Prostate gland (tissue), 2 donors: ENCODE measurements around the gene ERP27. TPM values are rescaled to one million over a fixed set of nuclear protein-coding genes. Genes with fewer than 3 reads are reported as not detected.

ENCODE experiments used
- DNase-seq: peaks from one replicate; pipeline ENCODE4 v3.0.0-alpha.2; 2019; ENCODE audit warnings: low spot score
- H3K27ac ChIP-seq, 2 donors: fragments of 200-600 bp; sonication (generic); 2 replicates each; pipeline ENCODE4 v1.5.1; 2017 to 2019
- H3K27me3 ChIP-seq: fragments of 200-600 bp; sonication (generic); replicated peaks from 2 replicates; pipeline ENCODE4 v1.5.1; 2019; ENCODE audit not compliant: insufficient read depth
- H3K36me3 ChIP-seq, 2 donors: fragments of 200-600 bp; sonication (generic); 1 replicate in 1 of 2; 2 replicates in 1 of 2; pipeline versions ENCODE4 v1.5.1 to v1.8.1; 2017 to 2019
- H3K4me1 ChIP-seq: fragments of 200-600 bp; sonication (generic); replicated peaks from 2 replicates; pipeline ENCODE4 v1.5.1; 2019
- H3K4me3 ChIP-seq, 2 donors: fragments of 200-600 bp; sonication (generic); 2 replicates each; pipeline ENCODE4 v1.5.1; 2017 to 2019
- H3K9me3 ChIP-seq: fragments of 200-600 bp; sonication (generic); 2 replicates; pipeline ENCODE4 v1.5.1; 2017
- POLR2A ChIP-seq: fragments of 450-650 bp; IDR thresholded peaks from one replicate; pipeline ENCODE4 v1.6.1; 2016; ENCODE audit warnings: antibody characterized with exemption, mild to moderate bottlenecking
- POLR2AphosphoS5 ChIP-seq: sonication (generic); formaldehyde crosslinking; IDR thresholded peaks from one replicate; pipeline ENCODE4 v1.6.1; 2017; ENCODE audit warnings: antibody characterized with exemption
- WGBS: methylation state at CpG from one replicate; pipeline ENCODE4 v1.1.5; 2018; 5-methylcytosine and 5-hydroxymethylcytosine counted together
- intact Hi-C: fragments of 100-400 bp; cut with DNase I; formaldehyde crosslinking; loops from one replicate; pipeline ENCODE4 v1.14.2; 2022
- total RNA-seq, 2 donors: library from RNA; depleted of rRNA; stranded (reverse); fragments of >200 nt; gene quantifications; one replicate each; pipeline ENCODE4 v1.1.0, GENCODE V29; 2016
- TF ChIP-seq, protein P1 (sequence below), 4 experiments: fragments of 200-600 bp in 2 of 4; fragments of 450-650 bp in 2 of 4; sonication (generic) in 2 of 4; IDR thresholded peaks; 1 replicate in 3 of 4; 2 replicates in 1 of 4; pipeline ENCODE4 v1.5.1; 2016 to 2019; ENCODE audit warnings: antibody characterized with exemption in 4 of 4, mild to moderate bottlenecking in 2 of 4, moderate library complexity in 2 of 4

Gene ERP27
- total RNA-seq, 2 donors from 2014 or later: 0.57 to 2.3 TPM

DNA sequence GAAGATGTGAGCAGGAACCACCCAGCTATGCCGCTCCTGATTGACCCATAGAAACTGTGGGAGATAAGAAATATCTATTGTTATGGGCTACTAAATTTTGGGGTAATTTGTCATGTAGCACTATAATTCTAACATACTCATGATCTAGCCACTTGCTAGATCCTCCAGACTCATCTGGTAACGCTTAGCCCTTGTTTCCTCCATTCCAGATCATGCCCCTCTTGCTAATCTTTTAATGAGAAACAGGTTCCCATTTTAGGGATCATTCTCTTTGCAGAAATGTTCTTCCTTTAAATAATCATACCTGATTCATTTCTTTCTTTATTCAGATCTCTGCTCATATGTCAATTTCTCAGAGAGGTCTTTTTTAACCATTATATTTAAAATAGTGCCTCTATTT lies 26.9 kb upstream of the ERP27 start:
- intact Hi-C loops: no loop called here
- H3K27me3 ChIP-seq: no peaks in the 10 kb centered on the region
- DNase-seq: no peak
- 95% methylated on average over 2 of the region's 2 CpGs for WGBS
- peaks cover 2% of the 10 kb centered on the region for H3K4me1 ChIP-seq
- no peak overlapping the region for H3K27ac ChIP-seq
- no peaks in the 10 kb centered on the region for H3K36me3 ChIP-seq
- TF ChIP-seq POLR2AphosphoS5: no peak
- TF ChIP-seq, protein P1, sequence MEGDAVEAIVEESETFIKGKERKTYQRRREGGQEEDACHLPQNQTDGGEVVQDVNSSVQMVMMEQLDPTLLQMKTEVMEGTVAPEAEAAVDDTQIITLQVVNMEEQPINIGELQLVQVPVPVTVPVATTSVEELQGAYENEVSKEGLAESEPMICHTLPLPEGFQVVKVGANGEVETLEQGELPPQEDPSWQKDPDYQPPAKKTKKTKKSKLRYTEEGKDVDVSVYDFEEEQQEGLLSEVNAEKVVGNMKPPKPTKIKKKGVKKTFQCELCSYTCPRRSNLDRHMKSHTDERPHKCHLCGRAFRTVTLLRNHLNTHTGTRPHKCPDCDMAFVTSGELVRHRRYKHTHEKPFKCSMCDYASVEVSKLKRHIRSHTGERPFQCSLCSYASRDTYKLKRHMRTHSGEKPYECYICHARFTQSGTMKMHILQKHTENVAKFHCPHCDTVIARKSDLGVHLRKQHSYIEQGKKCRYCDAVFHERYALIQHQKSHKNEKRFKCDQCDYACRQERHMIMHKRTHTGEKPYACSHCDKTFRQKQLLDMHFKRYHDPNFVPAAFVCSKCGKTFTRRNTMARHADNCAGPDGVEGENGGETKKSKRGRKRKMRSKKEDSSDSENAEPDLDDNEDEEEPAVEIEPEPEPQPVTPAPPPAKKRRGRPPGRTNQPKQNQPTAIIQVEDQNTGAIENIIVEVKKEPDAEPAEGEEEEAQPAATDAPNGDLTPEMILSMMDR (IDR thresholded peaks at IDR 0.05): no peak
- no peak for TF ChIP-seq POLR2A
- H3K9me3 ChIP-seq: no peaks in the 10 kb centered on the region
- H3K4me3 ChIP-seq: no peak overlapping the region

DNA sequence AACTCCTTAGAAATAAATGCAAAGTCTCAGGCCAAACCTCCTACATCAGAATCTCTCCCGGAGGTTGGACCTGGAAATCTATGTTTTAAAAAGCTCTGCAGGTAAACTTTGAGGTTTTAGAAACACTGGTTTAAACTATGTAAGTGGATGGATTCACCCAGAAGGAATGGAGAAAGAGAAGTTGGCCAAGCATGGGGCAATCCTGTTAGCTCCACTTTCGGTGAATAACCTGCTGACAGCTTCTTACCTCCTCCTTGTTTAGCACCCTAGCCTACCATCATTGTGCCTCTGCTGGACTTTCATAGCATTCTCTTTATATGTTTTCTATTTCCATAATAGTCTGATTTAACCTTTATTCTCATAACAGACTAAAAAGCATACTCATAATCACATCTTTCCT lies 26.1 kb upstream of the ERP27 start:
- H3K27me3 ChIP-seq: no peaks in the 10 kb centered on the region
- intact Hi-C loops: no loop called here
- no peaks in the 10 kb centered on the region for H3K36me3 ChIP-seq
- H3K27ac ChIP-seq: no peak overlapping the region
- peaks cover 2% of the 10 kb centered on the region for H3K4me1 ChIP-seq
- H3K9me3 ChIP-seq: no peaks in the 10 kb centered on the region
- 63% methylated on average over 2 of the region's 2 CpGs for WGBS
- TF ChIP-seq POLR2A (no peak), POLR2AphosphoS5 (no peak)
- TF ChIP-seq, protein P1 (IDR thresholded peaks at IDR 0.05): no peak
- no peak overlapping the region for H3K4me3 ChIP-seq
- no peak for DNase-seq

- Histone ChIP-seq H3K4me1 (peaks cover 2% of the 10 kb centered on the region), H3K4me3 (no peak overlapping the region), H3K27ac (no peak overlapping the region), H3K9me3 (no peaks in the 10 kb centered on the region), H3K36me3 (no peaks in the 10 kb centered on the region), H3K27me3 (no peaks in the 10 kb centered on the region)
- intact Hi-C loops: no loop called here
- WGBS: 91% methylated on average over 7 of the region's 7 CpGs
- no peak for TF ChIP-seq POLR2A
- TF ChIP-seq POLR2AphosphoS5: no peak
- TF ChIP-seq, protein P1 (IDR thresholded peaks at IDR 0.05): no peak
- DNase-seq: no peak
Observed at GRCh38 chr12:14963520-14963919, 25.2 kb upstream of the ERP27 start.

DNA sequence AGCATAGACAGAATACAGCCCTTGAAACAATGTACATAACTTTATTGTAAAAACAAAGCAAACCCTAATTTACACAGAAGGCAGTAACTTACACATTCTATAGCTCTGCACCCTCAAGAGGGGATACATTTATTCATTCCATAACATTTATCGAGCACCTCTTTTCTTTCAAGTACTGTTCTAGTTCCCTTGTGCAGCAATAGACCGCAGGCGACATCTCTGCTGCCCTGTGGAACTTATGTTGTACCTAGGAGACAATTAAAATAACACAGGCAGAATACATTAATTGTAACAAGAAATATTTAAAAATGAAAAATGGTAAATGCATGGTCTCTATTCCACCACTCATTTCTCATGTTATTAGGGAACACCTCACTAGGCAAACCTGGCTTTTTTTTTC lies 24.5 kb upstream of the ERP27 start:
- Histone ChIP-seq H3K27ac (no peak overlapping the region), H3K27me3 (no peaks in the 10 kb centered on the region), H3K9me3 (no peaks in the 10 kb centered on the region), H3K36me3 (no peaks in the 10 kb centered on the region), H3K4me3 (no peak overlapping the region), H3K4me1 (peaks cover 2% of the 10 kb centered on the region)
- intact Hi-C loops: no loop called here
- WGBS: 92% methylated on average over 3 of the region's 3 CpGs
- no peak for TF ChIP-seq POLR2A
- TF ChIP-seq POLR2AphosphoS5: no peak
- TF ChIP-seq, protein P1 (IDR thresholded peaks at IDR 0.05): no peak
- DNase-seq: no peak

DNA sequence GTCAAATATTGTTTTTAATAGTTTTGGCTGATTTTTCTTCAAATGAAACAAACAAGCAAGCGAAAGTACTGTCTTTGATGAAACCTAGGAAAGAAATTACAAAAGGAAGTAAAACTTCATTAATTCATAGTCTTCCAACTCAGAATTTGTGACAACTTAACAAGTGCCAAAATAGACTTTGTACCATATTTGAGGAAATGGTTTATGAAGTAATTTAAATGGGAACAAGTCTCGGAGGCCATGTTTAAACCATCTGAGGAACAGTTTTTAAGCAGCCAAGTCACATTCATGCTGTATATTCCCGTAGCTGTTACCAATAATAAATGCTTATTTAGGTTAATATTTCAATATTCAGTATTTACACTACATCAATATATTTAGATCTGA lies 23.8 kb upstream of the ERP27 start:
- H3K36me3 ChIP-seq: no peaks in the 10 kb centered on the region
- H3K9me3 ChIP-seq: no peaks in the 10 kb centered on the region
- TF ChIP-seq POLR2AphosphoS5 (no peak), POLR2A (no peak)
- TF ChIP-seq, protein P1 (IDR thresholded peaks at IDR 0.05): no peak
- H3K27ac ChIP-seq: peak overlapping the region in 1 of 2 donors; percentile 5
- no peaks in the 10 kb centered on the region for H3K27me3 ChIP-seq
- WGBS: 87% methylated on average over 3 of the region's 3 CpGs
- H3K4me3 ChIP-seq: no peak overlapping the region
- peaks cover 2% of the 10 kb centered on the region for H3K4me1 ChIP-seq
- intact Hi-C loops: no loop called here
- DNase-seq: no peak
